Esophagus (tissue), 2 donors: Measurements from ENCODE around the gene ASXL1. TPM values are rescaled to one million over a fixed set of nuclear protein-coding genes. Genes with fewer than 3 reads are reported as not detected.
A peak's percentile ranks its signal among the peaks of the same experiment; 100 is the strongest.

ENCODE experiments used
- H3K27ac ChIP-seq, 2 donors: one replicate each; pipeline ENCODE4 v1.5.1; 2013; ENCODE audit warnings: low read depth in 2 of 2, mild to moderate bottlenecking in 2 of 2, inconsistent platforms in 1 of 2, low read length in 1 of 2, moderate library complexity in 1 of 2
- H3K27me3 ChIP-seq, 2 donors: one replicate each; pipeline ENCODE4 v1.6.1; 2013; ENCODE audit warnings: low read length in 2 of 2, control low read depth in 1 of 2, mild to moderate bottlenecking in 1 of 2; ENCODE audit not compliant: insufficient read depth in 2 of 2, control insufficient read depth in 1 of 2
- H3K36me3 ChIP-seq, 2 donors: one replicate each; pipeline ENCODE4 v1.6.1; 2013; ENCODE audit warnings: low read length in 1 of 2; ENCODE audit not compliant: control insufficient read depth in 2 of 2, insufficient read depth in 2 of 2
- H3K4me1 ChIP-seq, 2 donors: one replicate each; pipeline ENCODE4 v1.6.1; 2013; ENCODE audit warnings: low read length in 1 of 2; ENCODE audit not compliant: control insufficient read depth in 2 of 2, insufficient read depth in 2 of 2
- H3K4me3 ChIP-seq, 2 donors: one replicate each; pipeline ENCODE4 v1.5.1; 2013; ENCODE audit warnings: low read length in 2 of 2, mild to moderate bottlenecking in 2 of 2, low read depth in 1 of 2, moderate library complexity in 1 of 2
- H3K9me3 ChIP-seq, 2 donors: one replicate each; pipeline ENCODE4 v1.6.1; 2013; ENCODE audit warnings: mild to moderate bottlenecking in 2 of 2, low read depth in 1 of 2, low read length in 1 of 2, moderate library complexity in 1 of 2; ENCODE audit not compliant: control insufficient read depth in 2 of 2, insufficient read depth in 1 of 2
- WGBS, 2 donors: extraction: QIAGEN DNeasy Blood & Tissue Kit; methylation state at CpG; one replicate each; pipeline ENCODE4 v1.1.7; 2013; 5-methylcytosine and 5-hydroxymethylcytosine counted together
- polyA plus RNA-seq, 2 donors: library from polyadenylated mRNA; stranded (reverse); fragments of 200-250 nt; gene quantifications; one replicate each; pipeline ENCODE4 v1.2.3, GENCODE V29; 2013
- donor health status: healthy with polysubstance abuse.
- donor health status: Bipolar disorder and iron deficiency.

The ASXL1 gene
- polyA plus RNA-seq, 2 donors: 13.3 to 19.7 TPM

GRCh38 chr20:32481311-32482142 lies 123.4 kb downstream of the ASXL1 start:
- H3K4me3 ChIP-seq: no peak overlapping the region
- 42 to 50% methylated on average over 13 of the region's 13 CpGs for WGBS, 2 donors
- peaks cover 0 to 4% of the 10 kb centered on the region in 2 donors for H3K4me1 ChIP-seq
- H3K9me3 ChIP-seq: no peaks in the 10 kb centered on the region
- no peaks in the 10 kb centered on the region for H3K27me3 ChIP-seq
- H3K27ac ChIP-seq: peak overlapping the region; percentile 26 to 74
- H3K36me3 ChIP-seq: no peaks in the 10 kb centered on the region

GRCh38 chr20:32482143-32482441 lies 124.0 kb downstream of the ASXL1 start:
- WGBS, 2 donors: 19 to 25% methylated on average over 9 of the region's 9 CpGs
- H3K9me3 ChIP-seq: no peaks in the 10 kb centered on the region
- peak overlapping the region; percentile 41 to 55 for H3K27ac ChIP-seq
- no peaks in the 10 kb centered on the region for H3K27me3 ChIP-seq
- no peaks in the 10 kb centered on the region for H3K36me3 ChIP-seq
- no peaks in the 10 kb centered on the region for H3K4me1 ChIP-seq
- peak overlapping the region in 1 of 2 donors; percentile 70 for H3K4me3 ChIP-seq

- H3K4me1 ChIP-seq: no peaks in the 10 kb centered on the region
- peak overlapping the region; percentile 41 to 55 for H3K27ac ChIP-seq
- no peaks in the 10 kb centered on the region for H3K36me3 ChIP-seq
- H3K9me3 ChIP-seq: no peaks in the 10 kb centered on the region
- peak overlapping the region; percentile 58 to 70 for H3K4me3 ChIP-seq
- H3K27me3 ChIP-seq: no peaks in the 10 kb centered on the region
- WGBS, 2 donors: 2% methylated on average over 60 to 81 of the region's 82 CpGs
These were observed 124.5 kb downstream of the ASXL1 start for GRCh38 chr20:32482442-32483261.

- Histone ChIP-seq H3K36me3 (no peaks in the 10 kb centered on the region), H3K9me3 (no peaks in the 10 kb centered on the region), H3K27me3 (no peaks in the 10 kb centered on the region), H3K4me1 (no peaks in the 10 kb centered on the region), H3K27ac (peak overlapping the region; percentile 34 to 66), H3K4me3 (peak overlapping the region; percentile 58 to 70)
- 1% methylated on average over 39 to 73 of the region's 79 CpGs for WGBS, 2 donors
These were observed 125.5 kb downstream of the ASXL1 start for GRCh38 chr20:32483351-32484224.

- no peaks in the 10 kb centered on the region for H3K4me1 ChIP-seq
- 1% methylated on average over 56 to 74 of the region's 74 CpGs for WGBS, 2 donors
These were observed 126.3 kb downstream of the ASXL1 start for GRCh38 chr20:32484225-32484957.

GRCh38 chr20:32484958-32485769 lies 127.0 kb downstream of the ASXL1 start:
- Histone ChIP-seq H3K4me1 (no peaks in the 10 kb centered on the region), H3K4me3 (peak overlapping the region; percentile 49 to 70), H3K36me3 (no peaks in the 10 kb centered on the region), H3K9me3 (no peaks in the 10 kb centered on the region), H3K27me3 (no peaks in the 10 kb centered on the region), H3K27ac (peak overlapping the region; percentile 66 to 69)
- WGBS, 2 donors: 4% methylated on average over 20 of the region's 20 CpGs

More at GRCh38 chr20:32484225-32484957, 126.3 kb downstream of the ASXL1 start:
- Histone ChIP-seq H3K9me3 (no peaks in the 10 kb centered on the region), H3K4me3 (peak overlapping the region; percentile 49 to 70), H3K27ac (peak overlapping the region; percentile 66 to 69), H3K27me3 (no peaks in the 10 kb centered on the region), H3K36me3 (no peaks in the 10 kb centered on the region)

GRCh38 chr20:32485770-32486478 lies 127.8 kb downstream of the ASXL1 start:
- Histone ChIP-seq H3K9me3 (no peaks in the 10 kb centered on the region), H3K4me1 (no peaks in the 10 kb centered on the region), H3K27ac (no peak overlapping the region), H3K27me3 (no peaks in the 10 kb centered on the region), H3K4me3 (no peak overlapping the region), H3K36me3 (no peaks in the 10 kb centered on the region)
- WGBS, 2 donors: 52 to 62% methylated on average over 5 of the region's 5 CpGs

- Histone ChIP-seq H3K4me1 (no peaks in the 10 kb centered on the region), H3K4me3 (no peak overlapping the region), H3K27me3 (no peaks in the 10 kb centered on the region), H3K27ac (no peak overlapping the region), H3K36me3 (no peaks in the 10 kb centered on the region), H3K9me3 (no peaks in the 10 kb centered on the region)
- WGBS, 2 donors: 77 to 88% methylated on average over 3 of the region's 3 CpGs
These were observed 129.2 kb downstream of the ASXL1 start for GRCh38 chr20:32487381-32487780.
